Measurements from ENCODE around the gene TMEM120A.

- TF ChIP-seq CTCF (IDR thresholded peaks at IDR 0.05) = no peak
- no peak for TF ChIP-seq POLR2A (IDR thresholded peaks at IDR 0.05)
These were observed 27.3 kb downstream of the TMEM120A start for GRCh38 chr7:75967055-75967454.

Measured in esophagus squamous epithelium (tissue), 4 donors.